Astrocyte (in vitro differentiated cells and primary cell): ENCODE results near the gene USP40. TPM values are rescaled to one million over a fixed set of nuclear protein-coding genes. Genes with fewer than 3 reads are reported as not detected.

Experiments used
- DNase-seq: peaks from one replicate; pipeline ENCODE4 v3.0.0-alpha.2; 2010; ENCODE audit warnings: low read depth
- FAIRE-seq: peaks from 2 replicates; lab custom pipeline; 2011; peaks lifted over from hg19 to GRCh38; lab: Jason Lieb, UNC
- H2AFZ ChIP-seq: 2 replicates; pipeline ENCODE4 v1.6.0; 2012; ENCODE audit warnings: low read depth, low read length, inconsistent platforms
- H3K27ac ChIP-seq: 2 replicates; pipeline ENCODE4 v1.5.1; 2011; ENCODE audit warnings: low read depth, low read length, inconsistent platforms
- H3K27me3 ChIP-seq: 2 replicates; pipeline ENCODE4 v1.6.0; 2011; ENCODE audit warnings: low read length, inconsistent platforms; ENCODE audit not compliant: insufficient read depth
- H3K36me3 ChIP-seq: 2 replicates; pipeline ENCODE4 v1.5.1; 2011; ENCODE audit warnings: low read length, inconsistent platforms; ENCODE audit not compliant: insufficient read depth
- H3K4me1 ChIP-seq: 2 replicates; pipeline ENCODE4 v1.5.1; 2011; ENCODE audit warnings: low read length, inconsistent platforms; ENCODE audit not compliant: insufficient read depth
- H3K4me2 ChIP-seq: 2 replicates; pipeline ENCODE4 v1.6.0; 2012; ENCODE audit warnings: low read length, inconsistent platforms
- H3K4me3 ChIP-seq: 2 replicates; pipeline ENCODE4 v1.5.1; 2011; ENCODE audit warnings: low read depth, mild to moderate bottlenecking, low read length, inconsistent platforms; ENCODE audit not compliant: insufficient read depth
- H3K79me2 ChIP-seq: 2 replicates; pipeline ENCODE4 v1.6.0; 2012; ENCODE audit warnings: mild to moderate bottlenecking, low read length, inconsistent platforms; ENCODE audit not compliant: insufficient read depth
- H3K9ac ChIP-seq: 2 replicates; pipeline ENCODE4 v1.6.0; 2012; ENCODE audit warnings: mild to moderate bottlenecking, low read length, inconsistent platforms
- H3K9me3 ChIP-seq: 2 replicates; pipeline ENCODE4 v1.5.1; 2012; ENCODE audit warnings: low read depth, mild to moderate bottlenecking, low read length, inconsistent platforms; ENCODE audit not compliant: insufficient read depth
- H4K20me1 ChIP-seq: 2 replicates; pipeline ENCODE4 v1.6.0; 2012; ENCODE audit warnings: low read length, inconsistent platforms; ENCODE audit not compliant: insufficient read depth
- H3K27ac Mint-ChIP-seq: one replicate; pipeline ENCODE4 v1.8.0; 2021; ENCODE audit warnings: mild to moderate bottlenecking, mixed read lengths; ENCODE audit not compliant: unreplicated experiment
- H3K27me3 Mint-ChIP-seq: one replicate; pipeline ENCODE4 v1.8.0; 2021; ENCODE audit warnings: low read depth, mixed read lengths; ENCODE audit not compliant: unreplicated experiment
- H3K36me3 Mint-ChIP-seq: one replicate; pipeline ENCODE4 v1.8.0; 2021; ENCODE audit warnings: low read depth, mixed read lengths; ENCODE audit not compliant: unreplicated experiment
- H3K4me1 Mint-ChIP-seq: one replicate; pipeline ENCODE4 v1.8.0; 2021; ENCODE audit warnings: low read depth, mixed read lengths; ENCODE audit not compliant: unreplicated experiment
- H3K4me3 Mint-ChIP-seq: one replicate; pipeline ENCODE4 v1.8.0; 2021; ENCODE audit warnings: mild to moderate bottlenecking, moderate library complexity, mixed read lengths; ENCODE audit not compliant: unreplicated experiment
- H3K9me3 Mint-ChIP-seq: one replicate; pipeline ENCODE4 v1.8.0; 2021; ENCODE audit warnings: mild to moderate bottlenecking, mixed read lengths; ENCODE audit not compliant: unreplicated experiment
- EZH2 ChIP-seq: IDR thresholded peaks from 2 replicates; pipeline ENCODE4 v1.6.1; 2012; ENCODE audit warnings: mild to moderate bottlenecking, low read length, inconsistent platforms; ENCODE audit not compliant: insufficient read depth
- total RNA-seq: library from RNA; stranded (reverse); gene quantifications from 2 replicates; pipeline ENCODE4 v1.2.1, GENCODE V29; 2021
- TF ChIP-seq, protein P1 (sequence below): IDR thresholded peaks from 2 replicates; pipeline ENCODE4 v1.5.1; 2011; ENCODE audit warnings: low read depth, mild to moderate bottlenecking, inconsistent platforms, low read length, moderate library complexity; ENCODE audit not compliant: insufficient read depth

USP40 gene
- total RNA-seq, 1 donor from 2014 or later: 25.4 TPM

DNA sequence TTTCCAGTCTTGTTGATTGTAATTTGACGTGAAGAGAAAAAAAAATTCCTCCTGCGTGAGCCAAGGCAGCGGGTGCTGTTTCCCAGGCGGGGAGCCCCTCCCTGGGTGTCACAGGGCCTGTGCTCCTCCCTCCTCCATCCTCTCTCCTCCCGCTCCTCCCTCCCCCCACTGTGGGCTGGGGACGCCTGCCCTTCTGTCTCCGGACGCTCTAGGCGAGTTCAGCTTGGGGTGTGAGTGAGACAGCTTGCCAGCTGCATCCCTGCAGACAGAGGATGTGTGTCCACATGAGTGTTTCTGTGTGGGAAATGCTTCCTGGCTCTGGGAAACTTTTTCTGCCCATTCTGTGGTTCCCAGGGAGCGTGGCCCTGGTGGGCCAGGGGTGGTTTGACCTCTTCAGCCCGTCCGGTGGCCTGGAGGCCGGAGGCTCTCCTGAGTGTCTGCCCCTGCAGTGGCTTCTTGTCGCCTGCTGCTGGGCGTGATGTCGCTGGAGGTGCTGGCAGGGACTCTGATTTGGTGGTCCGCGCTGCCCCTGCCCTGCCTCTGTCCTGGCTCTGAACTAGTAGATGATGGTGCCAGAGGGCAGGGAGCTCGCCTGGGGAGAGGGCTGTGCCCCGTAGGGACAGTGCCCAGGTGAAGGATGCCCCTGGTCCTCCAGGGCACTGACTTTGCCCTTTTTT, 96.4 kb downstream of the USP40 start:
- H3K9me3 ChIP-seq: no peaks in the 10 kb centered on the region
- H4K20me1 ChIP-seq: no peaks in the 10 kb centered on the region
- H3K27ac ChIP-seq: no peak overlapping the region
- Mint-ChIP-seq H3K9me3 (no peaks in the 10 kb centered on the region), H3K4me1 (no peaks in the 10 kb centered on the region), H3K36me3 (peaks cover 26% of the 10 kb centered on the region), H3K4me3 (no peak overlapping the region), H3K27ac (no peak overlapping the region), H3K27me3 (no peaks in the 10 kb centered on the region)
- H2AFZ ChIP-seq: no peak overlapping the region
- H3K9ac ChIP-seq: no peak overlapping the region
- no peak for FAIRE-seq
- TF ChIP-seq, protein P1, sequence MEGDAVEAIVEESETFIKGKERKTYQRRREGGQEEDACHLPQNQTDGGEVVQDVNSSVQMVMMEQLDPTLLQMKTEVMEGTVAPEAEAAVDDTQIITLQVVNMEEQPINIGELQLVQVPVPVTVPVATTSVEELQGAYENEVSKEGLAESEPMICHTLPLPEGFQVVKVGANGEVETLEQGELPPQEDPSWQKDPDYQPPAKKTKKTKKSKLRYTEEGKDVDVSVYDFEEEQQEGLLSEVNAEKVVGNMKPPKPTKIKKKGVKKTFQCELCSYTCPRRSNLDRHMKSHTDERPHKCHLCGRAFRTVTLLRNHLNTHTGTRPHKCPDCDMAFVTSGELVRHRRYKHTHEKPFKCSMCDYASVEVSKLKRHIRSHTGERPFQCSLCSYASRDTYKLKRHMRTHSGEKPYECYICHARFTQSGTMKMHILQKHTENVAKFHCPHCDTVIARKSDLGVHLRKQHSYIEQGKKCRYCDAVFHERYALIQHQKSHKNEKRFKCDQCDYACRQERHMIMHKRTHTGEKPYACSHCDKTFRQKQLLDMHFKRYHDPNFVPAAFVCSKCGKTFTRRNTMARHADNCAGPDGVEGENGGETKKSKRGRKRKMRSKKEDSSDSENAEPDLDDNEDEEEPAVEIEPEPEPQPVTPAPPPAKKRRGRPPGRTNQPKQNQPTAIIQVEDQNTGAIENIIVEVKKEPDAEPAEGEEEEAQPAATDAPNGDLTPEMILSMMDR: no peak
- TF ChIP-seq EZH2: no peak
- H3K79me2 ChIP-seq: no peaks in the 10 kb centered on the region
- DNase-seq: no peak
- no peaks in the 10 kb centered on the region for H3K4me1 ChIP-seq
- no peak overlapping the region for H3K4me2 ChIP-seq
- H3K36me3 ChIP-seq: peaks cover 1% of the 10 kb centered on the region
- no peak overlapping the region for H3K4me3 ChIP-seq
- no peaks in the 10 kb centered on the region for H3K27me3 ChIP-seq

GRCh38 chr2:233469261-233470010, 97.1 kb downstream of the USP40 start:
- Mint-ChIP-seq H3K4me1 (no peaks in the 10 kb centered on the region), H3K27ac (no peak overlapping the region), H3K36me3 (peaks cover 26% of the 10 kb centered on the region), H3K4me3 (no peak overlapping the region), H3K27me3 (no peaks in the 10 kb centered on the region), H3K9me3 (no peaks in the 10 kb centered on the region)
- Histone ChIP-seq H3K4me2 (no peak overlapping the region), H3K36me3 (peaks cover 2% of the 10 kb centered on the region), H3K27me3 (no peaks in the 10 kb centered on the region), H3K9ac (no peak overlapping the region), H3K79me2 (no peaks in the 10 kb centered on the region), H3K4me3 (no peak overlapping the region), H4K20me1 (no peaks in the 10 kb centered on the region), H2AFZ (no peak overlapping the region), H3K27ac (no peak overlapping the region), H3K4me1 (no peaks in the 10 kb centered on the region), H3K9me3 (no peaks in the 10 kb centered on the region)
- FAIRE-seq (no peak), DNase-seq (no peak)
- TF ChIP-seq, protein P1: no peak
- no peak for TF ChIP-seq EZH2

DNA sequence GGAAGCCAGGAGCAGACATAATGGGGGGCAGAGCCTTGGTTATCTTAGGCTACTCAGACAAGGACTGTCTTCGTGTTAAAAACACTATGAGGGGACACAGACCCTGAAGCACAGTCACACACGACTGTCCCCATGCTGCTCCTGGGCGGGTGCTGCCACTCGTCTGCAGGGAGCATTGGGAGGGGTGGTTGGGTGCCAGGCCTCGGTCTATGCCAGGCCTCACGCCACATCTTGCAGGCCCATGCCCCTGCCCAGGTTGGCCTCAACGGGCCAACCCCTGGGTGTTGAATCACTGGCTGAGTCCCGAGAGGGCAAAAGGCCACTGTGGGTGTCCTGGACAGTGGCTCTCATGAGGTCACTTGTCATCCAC, 97.9 kb downstream of the USP40 start:
- Histone ChIP-seq H3K9ac (no peak overlapping the region), H2AFZ (no peak overlapping the region), H3K27me3 (no peaks in the 10 kb centered on the region), H3K79me2 (no peaks in the 10 kb centered on the region), H3K27ac (no peak overlapping the region), H3K4me3 (no peak overlapping the region), H3K4me2 (no peak overlapping the region), H3K4me1 (no peaks in the 10 kb centered on the region), H4K20me1 (no peaks in the 10 kb centered on the region), H3K9me3 (no peaks in the 10 kb centered on the region), H3K36me3 (peaks cover 2% of the 10 kb centered on the region)
- Mint-ChIP-seq H3K36me3 (peaks cover 32% of the 10 kb centered on the region), H3K27ac (peak overlapping the region; percentile 62), H3K4me1 (no peaks in the 10 kb centered on the region), H3K4me3 (no peak overlapping the region), H3K27me3 (no peaks in the 10 kb centered on the region), H3K9me3 (no peaks in the 10 kb centered on the region)
- FAIRE-seq (no peak), DNase-seq (no peak)
- no peak for TF ChIP-seq EZH2
- TF ChIP-seq, protein P1: no peak
